ENCODE results near the gene LSS.
"Not testable (repeated sequence)": the region's sequence is repeated elsewhere in the genome, so short reads cannot be mapped to it uniquely, and the experiment has no call there.

LSS gene

GRCh38 chr21:46149205-46149901, 79.2 kb downstream of the LSS start:
- no peak overlapping the region for H3K27ac ChIP-seq
- H3K4me3 ChIP-seq = no peak overlapping the region

- Histone ChIP-seq H3K4me3 (no peak overlapping the region), H3K27ac (no peak overlapping the region)
Measured at GRCh38 chr21:46148106-46148505, 80.5 kb downstream of the LSS start.

GRCh38 chr21:46147429-46147828, 81.1 kb downstream of the LSS start:
- H3K27ac ChIP-seq, H3K4me3 ChIP-seq: not testable (repeated sequence)

GRCh38 chr21:46146856-46147255, 81.7 kb downstream of the LSS start:
- Histone ChIP-seq H3K4me3 (no peak overlapping the region), H3K27ac (no peak overlapping the region)

GRCh38 chr21:46145840-46146691, 82.5 kb downstream of the LSS start:
- Histone ChIP-seq H3K27ac (no peak overlapping the region), H3K4me3 (no peak overlapping the region)

GRCh38 chr21:46145159-46145839, 83.3 kb downstream of the LSS start:
- no peak overlapping the region for H3K4me3 ChIP-seq
- no peak overlapping the region for H3K27ac ChIP-seq

- H3K27ac ChIP-seq = no peak overlapping the region
- H3K4me3 ChIP-seq = no peak overlapping the region
Measured at GRCh38 chr21:46144464-46145070, 84.0 kb downstream of the LSS start.

GRCh38 chr21:46142582-46143473, 85.7 kb downstream of the LSS start:
- peak overlapping the region in 1 of 21 experiments; percentile 55 for H3K27ac ChIP-seq
- H3K4me3 ChIP-seq = no peak overlapping the region

- H3K27ac ChIP-seq = no peak overlapping the region
Measured at GRCh38 chr21:46141767-46142581, 86.6 kb downstream of the LSS start.

GRCh38 chr21:46140352-46141003, 88.1 kb downstream of the LSS start:
- not testable (repeated sequence) for H3K27ac ChIP-seq, H3K4me3 ChIP-seq

More at GRCh38 chr21:46141767-46142581, 86.6 kb downstream of the LSS start:
- H3K4me3 ChIP-seq = no peak overlapping the region

GRCh38 chr21:46139686-46140085, 88.9 kb downstream of the LSS start:
- no peak overlapping the region for H3K27ac ChIP-seq
- H3K4me3 ChIP-seq = no peak overlapping the region

GRCh38 chr21:46138383-46138970, 90.1 kb downstream of the LSS start:
- Histone ChIP-seq H3K4me3 (no peak overlapping the region), H3K27ac (no peak overlapping the region)
